HG03280 (cell line): ENCODE data around the gene RAB33A.
A peak's percentile ranks its signal among the peaks of the same experiment; 100 is the strongest.

ENCODE experiments used
- ATAC-seq: cut with Tn5 transposase; IDR thresholded peaks from one replicate; pipeline ENCODE4 v1.9.1; 2021; ENCODE audit warnings: mild to moderate bottlenecking, moderate library complexity; ENCODE audit not compliant: unreplicated experiment

Gene RAB33A

DNA sequence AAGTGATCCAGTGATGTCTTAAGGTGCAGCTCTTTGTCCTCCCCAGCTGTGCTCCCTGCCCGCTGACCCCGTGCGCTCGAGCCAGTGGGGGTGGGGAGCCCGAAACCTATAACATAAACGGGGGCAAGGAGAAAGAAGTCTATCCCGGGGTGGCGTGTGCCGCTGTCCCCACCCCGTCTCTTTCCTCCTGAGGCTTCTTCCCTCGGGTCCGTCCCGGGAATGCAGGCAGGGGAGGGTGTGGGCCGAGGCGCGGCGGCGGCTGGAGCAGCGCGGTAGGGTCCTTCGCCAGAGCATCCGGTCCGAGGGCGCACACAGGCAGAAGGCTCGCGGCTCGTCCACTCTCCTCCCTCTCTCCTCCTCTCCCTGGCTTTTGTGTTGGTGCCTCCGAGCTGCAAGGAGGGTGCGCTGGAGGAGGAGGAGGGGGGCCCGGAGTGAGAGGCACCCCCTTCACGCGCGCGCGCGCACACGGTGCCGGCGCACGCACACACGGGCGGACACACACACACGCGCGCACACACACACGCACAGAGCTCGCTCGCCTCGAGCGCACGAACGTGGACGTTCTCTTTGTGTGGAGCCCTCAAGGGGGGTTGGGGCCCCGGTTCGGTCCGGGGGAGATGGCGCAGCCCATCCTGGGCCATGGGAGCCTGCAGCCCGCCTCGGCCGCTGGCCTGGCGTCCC lies at the start of gene RAB33A:
Gene RAB33A, plus strand, starts transcription at position 517 of the 681 bp plus-strand sequence. Its CDS starts 101 bp downstream, at position 618.
- no peak for ATAC-seq

- no peak for ATAC-seq
These were observed 47.2 kb upstream of the RAB33A start for GRCh38 chrX:130124577-130124976.

DNA sequence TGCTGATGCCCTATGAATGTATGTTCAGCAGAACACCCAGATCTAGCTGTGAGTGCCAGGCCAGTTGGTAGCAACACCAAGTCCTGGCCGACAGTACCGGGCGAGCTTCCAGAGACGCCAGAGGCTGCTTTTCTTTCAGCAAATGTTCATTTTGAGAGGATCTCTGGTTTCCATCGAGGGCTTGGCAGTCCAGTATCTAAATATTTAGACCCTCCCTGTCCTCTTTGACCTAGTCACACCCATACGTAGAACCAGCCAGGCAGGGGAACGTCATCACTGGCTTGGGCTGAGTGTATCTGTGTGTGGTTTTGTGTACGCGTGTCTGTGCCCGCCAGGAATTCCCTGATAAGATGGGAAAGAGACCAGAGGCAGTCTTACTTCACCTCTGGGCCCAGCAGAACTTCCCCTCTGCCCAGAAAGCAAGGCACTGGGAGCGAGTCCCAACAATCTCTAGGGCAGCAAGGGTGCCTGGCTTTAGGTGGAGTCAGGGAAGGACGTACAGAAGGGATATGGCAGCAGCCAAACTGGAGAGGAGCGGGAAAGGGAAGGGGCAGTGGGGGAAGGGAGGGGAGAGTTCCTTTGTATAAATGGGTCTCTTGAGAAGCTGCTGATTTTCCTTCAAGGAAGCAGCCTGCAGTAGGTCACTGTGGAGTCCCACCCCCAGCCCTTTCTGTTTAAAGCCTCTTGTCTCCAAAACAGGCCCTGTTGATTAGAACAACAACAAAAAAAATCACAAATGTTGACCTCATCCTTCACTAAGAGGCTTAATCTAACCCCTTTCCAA lies 46.5 kb upstream of the RAB33A start:
- ATAC-seq, result no peak

DNA sequence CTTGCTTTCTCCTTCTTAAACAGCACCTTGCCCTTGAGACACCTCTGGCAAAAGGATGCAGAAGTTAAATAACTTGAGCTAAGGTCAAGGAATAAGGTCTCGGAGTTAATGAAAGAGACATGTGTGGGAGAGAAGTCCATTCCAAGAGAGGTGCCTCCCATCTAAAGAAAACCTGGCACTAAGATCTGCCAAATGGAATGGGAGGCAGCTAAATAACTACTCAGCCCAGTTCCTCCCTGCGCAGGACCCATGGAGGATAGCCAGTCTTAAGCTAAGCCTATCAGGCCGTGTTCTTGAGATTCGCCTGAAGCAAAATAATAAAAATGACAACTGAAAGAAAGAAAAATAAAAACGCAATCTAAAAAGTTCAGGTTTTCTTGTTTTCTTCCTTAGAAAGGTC lies 40.8 kb upstream of the RAB33A start:
- no peak for ATAC-seq

- ATAC-seq, result no peak
These were observed 35.3 kb upstream of the RAB33A start for GRCh38 chrX:130136496-130136895.

- no peak for ATAC-seq
These were observed 34.8 kb upstream of the RAB33A start for GRCh38 chrX:130136961-130137360.

DNA sequence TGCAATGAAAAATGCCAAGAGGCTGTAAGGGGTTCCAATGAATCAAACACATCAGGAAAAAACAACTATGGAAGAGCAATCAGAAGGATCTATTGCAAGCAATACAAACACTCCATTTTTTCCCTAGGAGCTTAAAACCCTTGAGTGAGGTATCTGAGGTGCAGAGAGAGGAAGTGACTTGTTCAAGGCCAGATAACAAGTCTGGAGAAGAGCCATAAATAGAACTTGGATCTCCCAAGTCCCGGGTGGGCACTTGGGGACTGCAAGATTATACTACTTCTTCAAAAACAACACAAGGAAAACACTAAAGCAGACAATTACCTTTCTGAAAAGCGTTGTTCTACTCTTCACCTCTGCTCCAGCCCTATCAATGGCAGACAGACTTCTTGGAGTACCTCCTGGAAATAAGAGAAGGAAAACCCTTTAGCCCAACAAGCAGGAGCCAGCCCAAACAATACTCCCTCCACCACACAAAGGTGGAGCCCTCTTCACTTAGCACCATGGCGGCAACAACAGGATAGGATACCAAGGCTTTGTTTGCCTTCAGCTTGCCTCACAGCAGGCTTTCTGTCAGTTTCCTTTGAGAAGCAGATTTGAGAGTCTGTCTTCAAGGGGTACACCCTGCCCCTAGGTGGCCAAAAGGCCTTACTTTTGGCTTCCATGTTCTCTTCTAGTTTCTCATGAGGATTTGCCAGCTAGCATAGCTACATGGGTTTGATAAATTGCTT lies 32.1 kb upstream of the RAB33A start:
- ATAC-seq, result no peak

- ATAC-seq, result no peak
These were observed 27.3 kb upstream of the RAB33A start for GRCh38 chrX:130144509-130144908.

GRCh38 chrX:130145123-130145522 lies 26.6 kb upstream of the RAB33A start:
- no peak for ATAC-seq

- no peak for ATAC-seq
These were observed 24.1 kb upstream of the RAB33A start for GRCh38 chrX:130147631-130148030.

GRCh38 chrX:130155564-130155963 lies 16.2 kb upstream of the RAB33A start:
- no peak for ATAC-seq

DNA sequence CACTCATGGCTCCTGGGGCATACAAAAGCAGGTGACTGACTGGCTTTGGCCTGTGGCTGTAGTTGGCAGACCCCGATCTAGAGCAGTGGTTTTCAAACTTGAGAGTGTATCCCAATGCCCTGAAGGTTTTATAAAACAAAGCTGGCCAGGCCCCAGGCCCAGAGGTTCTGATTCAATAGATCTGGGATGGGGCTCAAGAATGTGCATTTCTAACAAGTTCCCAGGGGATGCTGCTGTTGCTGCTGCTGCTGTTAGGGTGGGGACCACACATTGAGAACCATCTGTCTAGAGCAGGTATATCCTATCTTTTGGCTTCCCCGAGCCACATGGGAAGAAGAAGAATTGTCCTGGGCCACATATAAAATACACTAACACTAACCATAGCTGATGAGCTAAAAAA lies 13.5 kb upstream of the RAB33A start:
- ATAC-seq, result no peak

- ATAC-seq, result no peak
These were observed 12.0 kb upstream of the RAB33A start for GRCh38 chrX:130159776-130160175.

GRCh38 chrX:130162094-130162735 lies 9.5 kb upstream of the RAB33A start:
- no peak for ATAC-seq

DNA sequence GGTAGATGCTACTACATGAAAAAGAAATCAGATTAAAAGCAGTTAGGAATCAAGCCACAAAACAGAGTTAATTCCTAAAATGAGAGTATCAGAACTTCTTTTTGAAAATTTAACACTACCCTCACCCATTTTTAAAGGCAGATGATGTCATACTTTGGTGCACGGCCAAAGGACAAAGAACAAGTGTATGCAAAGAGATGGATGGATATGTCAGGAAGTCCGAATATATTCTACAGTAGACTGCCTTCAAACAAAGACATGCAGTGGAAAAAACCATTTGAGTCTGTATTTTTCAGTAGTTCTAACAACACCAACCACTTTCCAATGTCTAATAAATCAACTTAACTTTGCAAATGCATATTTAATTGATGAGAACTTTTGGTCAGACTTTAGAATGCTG lies 8.4 kb upstream of the RAB33A start:
- no peak for ATAC-seq

DNA sequence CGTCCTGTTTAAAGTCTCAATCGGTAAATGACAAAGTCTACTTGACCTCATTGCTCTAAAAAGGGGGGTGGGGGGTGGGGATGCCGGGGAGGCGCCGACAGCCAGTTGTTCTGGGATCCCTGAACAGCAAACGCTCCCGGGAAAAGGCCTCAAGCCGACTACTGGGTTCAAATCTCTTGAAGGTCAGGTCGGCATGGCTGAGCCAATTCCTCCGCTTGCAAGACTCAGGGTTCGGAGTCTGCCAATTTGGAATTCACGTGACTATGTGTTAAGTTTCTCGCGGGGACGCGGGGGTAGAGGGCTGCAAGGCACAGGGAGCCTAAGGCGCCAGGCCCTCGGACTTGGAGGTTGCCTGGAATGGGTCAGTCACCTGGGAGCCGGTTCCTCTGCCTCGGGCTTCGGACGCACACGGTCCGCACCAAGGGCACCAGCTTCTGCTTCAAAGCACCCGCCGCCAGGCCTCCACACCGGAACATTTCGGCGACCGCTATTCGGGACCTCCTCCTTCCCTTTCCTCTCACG lies 6.5 kb upstream of the RAB33A start:
- ATAC-seq, result no peak

GRCh38 chrX:130165703-130166502 lies 5.9 kb upstream of the RAB33A start, which contains the start of gene AIFM1:
Gene AIFM1 (minus strand): TSS chrX:130165841. CDS start chrX:130165656, 185 bp downstream.
- ATAC-seq, result peak; percentile 90

GRCh38 chrX:130166503-130166777 lies 5.3 kb upstream of the RAB33A start:
- ATAC-seq, result no peak

- no peak for ATAC-seq
These were observed 4.7 kb upstream of the RAB33A start for GRCh38 chrX:130167040-130167439.

- peak; percentile 71 for ATAC-seq
These were observed 863 bp upstream of the RAB33A start for GRCh38 chrX:130170752-130171445.
